GM21447 (cell line): ENCODE measurements around the gene VSTM4.

ENCODE experiments used
- ATAC-seq: cut with Tn5 transposase; IDR thresholded peaks from one replicate; pipeline ENCODE4 v1.9.1; 2021; ENCODE audit not compliant: unreplicated experiment

Gene VSTM4

DNA sequence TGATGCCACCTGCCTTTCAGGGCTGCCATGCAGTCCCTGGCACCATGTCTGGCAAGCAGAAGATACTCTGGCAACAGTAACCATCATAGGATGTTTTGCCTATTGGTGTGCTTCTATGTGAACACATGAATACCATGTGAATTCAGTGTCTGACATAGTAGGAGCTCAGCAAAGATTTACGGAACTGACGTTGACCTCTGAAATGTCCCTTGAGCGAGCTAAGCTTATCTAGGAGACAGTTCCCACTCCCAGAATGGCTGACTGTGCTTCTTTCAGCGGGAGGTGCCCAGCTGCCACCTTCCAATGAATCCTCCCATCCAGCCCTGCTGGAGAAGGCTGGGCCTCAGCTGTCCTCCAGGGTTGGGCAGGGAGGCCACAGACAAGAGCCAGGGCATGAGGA is 104.5 kb downstream of the VSTM4 start:
- ATAC-seq, result no peak

- ATAC-seq, result no peak
These were observed 105.0 kb downstream of the VSTM4 start for GRCh38 chr10:49010295-49010694.

DNA sequence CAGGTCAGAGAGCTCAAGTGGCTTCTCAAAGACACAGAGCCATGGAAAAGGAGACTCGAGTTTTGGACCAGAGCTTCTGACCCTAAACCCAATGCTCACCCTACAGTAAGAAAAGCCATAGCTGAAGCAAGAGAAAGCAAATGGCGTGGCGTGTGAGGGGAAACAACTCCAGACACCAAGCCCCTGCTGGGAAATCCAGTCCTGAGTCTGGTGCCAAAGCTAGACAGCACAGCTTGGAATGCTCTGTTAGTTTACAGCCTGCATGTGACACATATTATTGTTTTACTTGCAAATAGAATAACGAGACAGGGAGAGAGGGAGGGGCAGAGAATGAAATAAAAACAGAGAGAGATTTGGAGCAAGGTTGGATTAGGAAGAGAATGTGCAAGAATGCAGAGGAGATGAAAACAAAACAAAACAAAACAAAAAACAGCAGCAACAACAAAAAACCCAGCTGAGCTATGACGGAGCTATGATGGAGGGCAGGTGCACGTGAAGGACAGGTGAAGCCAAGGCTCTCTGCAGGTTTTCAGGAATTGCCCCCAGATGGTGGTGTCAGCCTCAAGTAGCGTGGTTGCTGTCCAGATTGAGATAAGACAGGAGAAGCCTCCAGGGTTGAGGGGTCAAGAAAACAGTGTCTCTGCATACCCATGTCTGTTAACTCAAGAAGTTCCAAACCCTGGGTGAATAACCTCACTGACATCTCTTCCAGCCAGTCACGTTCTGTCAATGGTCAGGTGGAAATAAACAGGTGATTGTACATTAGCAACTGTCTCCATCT is 105.9 kb downstream of the VSTM4 start:
- ATAC-seq, result no peak

GRCh38 chr10:49008505-49009198 is 106.7 kb downstream of the VSTM4 start:
- no peak for ATAC-seq

- no peak for ATAC-seq
These were observed 107.2 kb downstream of the VSTM4 start for GRCh38 chr10:49008091-49008490.

DNA sequence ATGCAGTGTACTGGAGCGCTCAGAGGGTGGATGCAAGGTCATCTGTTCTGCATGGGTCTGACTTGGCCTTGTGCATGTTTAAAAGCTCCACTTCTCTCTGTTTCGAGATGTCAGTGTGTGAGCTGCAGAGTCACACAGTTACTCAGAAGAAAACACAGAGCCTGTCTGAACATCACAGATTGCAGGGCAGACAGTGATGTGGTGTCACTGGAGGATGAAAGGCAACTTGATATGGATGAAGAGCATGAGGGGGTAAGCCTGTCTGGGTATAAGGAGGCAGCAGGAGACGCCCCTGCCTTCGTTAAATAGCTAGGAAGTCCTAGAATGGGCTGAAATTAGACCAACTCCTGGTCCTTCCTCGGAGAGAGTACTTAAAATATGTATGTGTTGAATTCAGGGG is 108.2 kb downstream of the VSTM4 start:
- no peak for ATAC-seq

- no peak for ATAC-seq
These were observed 110.1 kb downstream of the VSTM4 start for GRCh38 chr10:49005270-49005669.

- no peak for ATAC-seq
These were observed 113.3 kb downstream of the VSTM4 start for GRCh38 chr10:49001870-49002672.

- ATAC-seq, result no peak
These were observed 113.9 kb downstream of the VSTM4 start for GRCh38 chr10:49001402-49001801.

GRCh38 chr10:49000437-49001398 is 114.6 kb downstream of the VSTM4 start:
- no peak for ATAC-seq

DNA sequence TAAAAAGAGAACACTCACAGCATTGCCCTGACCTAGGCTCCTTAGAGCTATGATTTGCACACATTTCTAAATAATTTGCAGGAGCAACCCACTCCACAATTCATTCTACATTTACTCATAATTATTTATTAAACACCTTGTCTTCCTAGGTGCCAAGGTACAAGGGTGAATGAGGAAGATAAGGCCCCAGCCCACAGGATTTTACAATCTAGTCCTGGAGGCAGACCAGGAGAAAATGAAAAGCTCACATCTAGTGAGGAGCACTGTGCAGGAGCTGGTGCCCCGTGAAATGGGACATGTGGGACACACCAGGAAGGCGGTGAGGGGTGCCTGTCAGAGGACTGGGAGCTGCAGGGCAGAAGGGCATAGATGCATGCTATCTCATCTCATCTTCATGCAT is 116.0 kb downstream of the VSTM4 start:
- ATAC-seq, result no peak

DNA sequence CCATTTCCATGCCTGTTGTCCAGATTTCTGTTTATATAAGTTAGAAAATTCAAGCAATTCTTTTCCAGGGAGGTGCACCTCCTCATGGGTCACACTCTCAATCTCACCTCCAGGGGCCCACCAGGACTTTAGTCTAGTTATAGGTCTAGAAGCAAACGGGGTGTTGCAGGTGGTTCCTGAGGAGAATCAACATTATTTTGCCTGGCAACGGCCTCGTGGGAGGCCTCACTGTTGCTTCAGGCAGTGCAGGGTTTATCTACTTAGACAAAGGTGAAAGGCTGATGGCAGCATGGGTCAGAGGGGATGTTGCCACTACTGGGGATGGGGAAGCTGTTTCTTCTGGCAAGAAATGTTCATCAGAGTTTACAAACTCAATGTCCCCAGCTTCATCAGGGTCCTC is 119.0 kb downstream of the VSTM4 start:
- no peak for ATAC-seq

- no peak for ATAC-seq
These were observed 121.7 kb downstream of the VSTM4 start for GRCh38 chr10:48993627-48994026.

DNA sequence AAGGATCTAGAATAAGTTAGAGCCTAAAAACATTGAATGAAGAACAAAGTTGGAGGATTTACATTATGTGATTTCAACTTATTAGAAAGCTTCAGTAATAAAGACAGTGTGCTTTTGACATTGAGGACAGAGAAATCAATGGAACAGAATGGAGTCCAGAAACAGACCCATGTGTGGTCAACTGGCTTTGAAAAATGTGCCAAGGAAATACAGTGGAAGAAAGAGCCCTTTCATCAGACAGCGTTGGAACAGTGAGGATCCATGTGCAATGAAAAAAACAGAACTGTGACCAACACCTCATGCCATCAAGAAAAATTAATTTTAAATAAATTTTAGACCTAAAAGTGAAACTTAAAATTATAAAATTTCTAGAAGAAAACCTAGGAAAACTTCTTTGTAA is 125.1 kb downstream of the VSTM4 start:
- ATAC-seq, result no peak

DNA sequence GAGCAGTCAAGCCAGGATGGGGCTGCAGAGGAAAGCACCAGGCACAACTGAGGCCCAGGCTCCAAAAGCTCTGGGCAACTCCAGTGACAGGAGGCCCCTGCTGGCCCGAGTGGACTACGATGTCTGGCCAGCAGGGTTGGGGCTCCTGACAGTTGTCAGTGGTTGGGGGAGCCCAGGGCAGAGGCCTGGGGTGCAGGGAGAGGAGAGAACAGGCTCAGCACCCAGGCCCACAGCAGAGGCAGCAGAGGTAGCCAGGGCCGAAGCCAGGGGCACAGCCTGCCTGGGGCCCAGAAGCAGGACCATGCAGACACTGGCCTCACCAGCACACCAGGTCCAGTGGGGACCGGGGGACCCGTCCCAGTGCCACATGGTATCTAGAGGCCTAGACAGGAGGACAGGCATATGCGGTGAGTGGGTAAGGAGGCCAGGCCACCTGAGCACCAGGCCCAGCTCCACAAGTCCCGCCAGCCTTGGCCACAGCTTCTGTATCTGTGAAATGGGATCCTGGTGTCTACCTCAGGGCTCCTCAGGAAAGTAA is 129.6 kb downstream of the VSTM4 start:
- ATAC-seq, result no peak

GRCh38 chr10:48983648-48984351 is 131.5 kb downstream of the VSTM4 start:
- no peak for ATAC-seq

- no peak for ATAC-seq
These were observed 132.7 kb downstream of the VSTM4 start for GRCh38 chr10:48982584-48982983.

- no peak for ATAC-seq
These were observed 133.9 kb downstream of the VSTM4 start for GRCh38 chr10:48981310-48981907.

DNA sequence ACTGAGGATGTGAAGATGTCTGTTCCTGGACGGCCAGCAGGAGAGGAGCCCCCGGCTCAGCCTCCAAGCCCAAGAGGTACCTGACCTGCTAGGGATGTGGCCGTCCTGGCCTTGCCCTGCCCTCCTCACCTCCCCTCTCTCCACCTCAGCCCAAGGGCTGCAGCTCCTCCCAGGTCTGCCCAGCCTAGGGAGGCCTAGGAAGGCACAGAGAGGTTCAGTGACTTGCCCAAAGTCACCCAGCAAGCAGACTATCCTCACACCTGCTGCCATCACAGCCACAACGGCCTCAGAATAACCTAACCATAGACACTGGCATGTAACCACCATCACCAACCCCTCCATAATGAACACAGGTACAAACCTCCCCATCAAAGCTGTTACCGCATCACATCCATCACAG is 137.0 kb downstream of the VSTM4 start:
- ATAC-seq, result no peak
